Breast epithelium (tissue), 4 donors: Measurements from ENCODE around the gene SMAD6. TPM values are rescaled to one million over a fixed set of nuclear protein-coding genes. Genes with fewer than 3 reads are reported as not detected.

ENCODE experiments used
- DNase-seq, 2 donors: peaks; one replicate each; pipeline ENCODE4 v3.0.0-alpha.2; 2019; ENCODE audit warnings: low spot score in 2 of 2
- H3K27ac ChIP-seq, 2 donors: fragments of 200-600 bp; sonication (generic) in 1 of 2; one replicate each; pipeline ENCODE4 v1.5.1; 2016 to 2019; ENCODE audit warnings: mild to moderate bottlenecking in 1 of 2
- H3K27me3 ChIP-seq, 2 donors: fragments of 200-600 bp; sonication (generic) in 1 of 2; one replicate each; pipeline versions ENCODE4 v1.5.1 to v1.6.0; 2017 to 2019; ENCODE audit warnings: control low read depth in 1 of 2, mild to moderate bottlenecking in 1 of 2
- H3K36me3 ChIP-seq: fragments of 200-600 bp; one replicate; pipeline ENCODE4 v1.5.1; 2019
- H3K4me1 ChIP-seq, 2 donors: fragments of 200-600 bp; sonication (generic); one replicate each; pipeline ENCODE4 v1.5.1; 2016 to 2019; ENCODE audit warnings: control low read depth in 1 of 2
- H3K4me3 ChIP-seq, 3 donors: fragments of 200-600 bp; sonication (generic); 1 replicate in 2 of 3; 2 replicates in 1 of 3; pipeline ENCODE4 v1.5.1; 2016 to 2019; ENCODE audit warnings: mild to moderate bottlenecking in 3 of 3, moderate library complexity in 2 of 3
- H3K9me3 ChIP-seq, 2 donors: fragments of 200-600 bp; sonication (generic) in 1 of 2; one replicate each; pipeline ENCODE4 v1.5.1; 2016 to 2019; ENCODE audit warnings: control low read depth in 1 of 2
- CTCF ChIP-seq, 3 donors: fragments of 450-650 bp; IDR thresholded peaks; one replicate each; pipeline ENCODE4 v1.5.1; 2016 to 2017; ENCODE audit warnings: antibody characterized with exemption in 3 of 3, mild to moderate bottlenecking in 3 of 3, moderate library complexity in 3 of 3
- POLR2A ChIP-seq: fragments of 450-650 bp; IDR thresholded peaks from one replicate; pipeline ENCODE4 v1.6.1; 2016; ENCODE audit warnings: antibody characterized with exemption, mild to moderate bottlenecking, moderate library complexity
- POLR2AphosphoS5 ChIP-seq, 3 donors: sonication (generic); formaldehyde crosslinking; IDR thresholded peaks; one replicate each; pipeline ENCODE4 v1.6.1; 2017; ENCODE audit warnings: antibody characterized with exemption in 3 of 3
- intact Hi-C: fragments of 100-400 bp; cut with DNase I; formaldehyde crosslinking; loops from one replicate; pipeline ENCODE4 v1.15.1; 2023; ENCODE audit warnings: low total_unique reads
- total RNA-seq, 3 donors: library from RNA; depleted of rRNA; stranded (reverse); fragments of >200 nt; gene quantifications; one replicate each; pipeline ENCODE4 v1.1.0, GENCODE V29; 2016

SMAD6 gene
- total RNA-seq, 3 donors from 2014 or later, result 7.6 to 22.6 (median 13.4) TPM

DNA sequence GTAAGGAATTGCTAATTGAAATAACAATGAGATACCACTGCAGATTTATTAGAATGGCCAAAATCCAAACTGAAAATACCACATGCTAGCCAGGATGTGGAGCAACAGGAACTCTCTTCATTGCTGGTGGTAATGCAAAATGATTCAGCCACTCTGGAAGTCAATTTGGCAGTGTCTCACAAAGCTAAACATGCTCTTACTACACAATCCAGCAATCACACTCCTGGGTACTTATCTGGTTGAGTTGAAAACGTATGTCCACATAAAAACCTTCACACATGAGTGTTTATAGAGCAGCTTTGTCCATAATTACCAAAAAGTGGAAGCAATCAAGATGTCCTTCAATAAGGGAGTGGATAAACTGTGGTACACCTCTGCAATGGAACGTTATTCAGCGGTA lies 113.3 kb downstream of the SMAD6 start:
- DNase-seq, result no peak
- intact Hi-C loops, result loop anchor here (10.0 kb wide), 1 partner anchor 1099 kb away; no protein-coding TSS in a partner anchor
- no peak overlapping the region for H3K27ac ChIP-seq
- no peaks in the 10 kb centered on the region for H3K27me3 ChIP-seq
- peaks cover 8 to 11% of the 10 kb centered on the region in 2 donors for H3K9me3 ChIP-seq
- H3K36me3 ChIP-seq, result no peaks in the 10 kb centered on the region
- TF ChIP-seq POLR2AphosphoS5 (IDR thresholded peaks at IDR 0.05) (no peak), CTCF (IDR thresholded peaks at IDR 0.05) (no peak), POLR2A (no peak)
- no peaks in the 10 kb centered on the region for H3K4me1 ChIP-seq
- H3K4me3 ChIP-seq, result no peak overlapping the region

- DNase-seq, result no peak
- peaks cover 8 to 11% of the 10 kb centered on the region in 2 donors for H3K9me3 ChIP-seq
- no peak overlapping the region for H3K4me3 ChIP-seq
- TF ChIP-seq CTCF (IDR thresholded peaks at IDR 0.05) (no peak), POLR2AphosphoS5 (IDR thresholded peaks at IDR 0.05) (no peak), POLR2A (no peak)
- no peaks in the 10 kb centered on the region for H3K36me3 ChIP-seq
- H3K27me3 ChIP-seq, result no peaks in the 10 kb centered on the region
- H3K27ac ChIP-seq, result no peak overlapping the region
- intact Hi-C loops, result loop anchor here (10.0 kb wide), 1 partner anchor 1099 kb away; no protein-coding TSS in a partner anchor
- H3K4me1 ChIP-seq, result no peaks in the 10 kb centered on the region
Observed at GRCh38 chr15:66816201-66816600, 114.2 kb downstream of the SMAD6 start.

- no peaks in the 10 kb centered on the region for H3K4me1 ChIP-seq
- no peak for TF ChIP-seq CTCF (IDR thresholded peaks at IDR 0.05)
- no peak for TF ChIP-seq POLR2AphosphoS5 (IDR thresholded peaks at IDR 0.05)
- TF ChIP-seq POLR2A, result no peak
- H3K27me3 ChIP-seq, result no peaks in the 10 kb centered on the region
- intact Hi-C loops, result loop anchor here (10.0 kb wide), 1 partner anchor 1096 kb away; no protein-coding TSS in a partner anchor
- H3K36me3 ChIP-seq, result no peaks in the 10 kb centered on the region
- no peak for DNase-seq
- no peak overlapping the region for H3K4me3 ChIP-seq
- no peak overlapping the region for H3K27ac ChIP-seq
- peaks cover 0 to 3% of the 10 kb centered on the region in 2 donors for H3K9me3 ChIP-seq
Observed at GRCh38 chr15:66819084-66819483, 117.0 kb downstream of the SMAD6 start.

DNA sequence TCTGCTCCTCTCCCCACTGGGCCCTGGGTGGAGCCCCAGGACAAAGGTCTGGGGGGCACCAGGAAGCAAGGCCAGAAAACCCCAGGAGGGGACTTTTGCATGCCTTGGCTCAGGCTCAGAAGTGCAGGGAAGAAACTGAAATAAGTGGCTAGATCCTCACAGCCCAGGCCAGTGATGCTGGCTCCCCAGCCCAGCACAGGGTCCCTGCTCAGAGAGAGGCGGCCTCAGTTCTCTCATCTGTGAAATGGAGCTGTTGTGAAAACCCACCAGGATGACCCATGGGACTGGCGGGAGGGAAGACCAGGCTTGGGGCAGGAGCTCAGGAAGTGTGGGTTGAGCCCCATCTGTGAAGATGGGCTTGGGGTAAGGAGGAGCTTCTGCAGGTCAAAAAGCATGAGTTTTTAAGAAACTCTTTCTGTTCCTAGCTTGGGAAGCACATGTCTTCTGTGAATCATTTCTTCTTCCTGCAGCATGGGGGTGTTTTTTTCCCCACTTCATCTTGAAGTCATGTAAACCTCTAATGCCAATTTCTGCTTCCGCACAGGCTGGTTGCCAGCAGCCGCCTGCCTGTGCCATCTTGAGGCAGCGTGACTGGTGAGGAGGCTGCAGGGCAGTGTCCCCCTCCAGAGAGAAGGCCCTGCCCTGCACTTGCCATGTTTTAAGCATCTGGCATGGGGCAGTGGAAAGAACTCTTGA lies 118.6 kb downstream of the SMAD6 start:
- Histone ChIP-seq H3K27me3 (no peaks in the 10 kb centered on the region), H3K36me3 (no peaks in the 10 kb centered on the region), H3K27ac (no peak overlapping the region), H3K4me3 (no peak overlapping the region), H3K4me1 (no peaks in the 10 kb centered on the region), H3K9me3 (no peaks in the 10 kb centered on the region)
- intact Hi-C loops, result no loop called here
- no peak for DNase-seq
- TF ChIP-seq POLR2A (no peak), CTCF (IDR thresholded peaks at IDR 0.05) (no peak), POLR2AphosphoS5 (IDR thresholded peaks at IDR 0.05) (no peak)

DNA sequence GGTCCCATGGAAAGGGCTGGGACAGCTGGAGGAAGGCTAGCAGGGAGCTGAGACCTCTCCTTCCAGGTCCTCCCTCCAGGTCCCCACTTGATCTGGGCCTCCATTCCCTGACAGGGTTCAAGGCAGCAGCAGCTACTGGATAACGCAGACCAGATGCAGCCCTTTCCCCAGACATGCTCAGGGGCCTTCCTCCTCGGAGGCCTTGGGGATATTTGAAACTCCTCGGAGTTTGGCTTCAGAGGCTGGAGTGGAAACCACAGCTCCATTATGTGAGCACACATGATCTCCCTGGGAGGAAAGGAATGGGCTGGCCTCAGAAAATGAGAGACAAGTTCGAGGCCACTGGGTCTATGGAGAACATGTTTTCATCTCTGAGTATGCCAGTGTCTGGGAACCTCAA lies 119.3 kb downstream of the SMAD6 start:
- no peak overlapping the region for H3K4me3 ChIP-seq
- no peak for DNase-seq
- H3K27me3 ChIP-seq, result no peaks in the 10 kb centered on the region
- H3K36me3 ChIP-seq, result no peaks in the 10 kb centered on the region
- no peaks in the 10 kb centered on the region for H3K4me1 ChIP-seq
- H3K9me3 ChIP-seq, result no peaks in the 10 kb centered on the region
- H3K27ac ChIP-seq, result no peak overlapping the region
- intact Hi-C loops, result no loop called here
- no peak for TF ChIP-seq CTCF (IDR thresholded peaks at IDR 0.05)
- no peak for TF ChIP-seq POLR2A
- TF ChIP-seq POLR2AphosphoS5 (IDR thresholded peaks at IDR 0.05), result no peak
